IMR-90 (cell line): ENCODE measurements around the gene GAREM1. TPM values are rescaled to one million over a fixed set of nuclear protein-coding genes. Genes with fewer than 3 reads are reported as not detected.

ENCODE experiments used
- ATAC-seq: fragments of 200-7000 bp; cut with Tn5 transposase; 2 replicates; pipeline ENCODE4 v1.9.1; 2020; ENCODE audit warnings: low read depth, mild to moderate bottlenecking, moderate library complexity
- BruUV-seq: library from RNA; stranded (reverse); fragments of 400-500 nt; replicated peaks from 2 replicates; lab custom pipeline; 2021; lab: Mats Ljungman, UMichigan
- CTCF ChIA-PET: fragments of 300-600 bp; formaldehyde crosslinking; extraction: SDS; loops from one replicate; lab custom pipeline; 2021; ENCODE audit warnings: antibody characterized with exemption; lab: Yijun Ruan, JAX
- POLR2A ChIA-PET: fragments of 300-600 bp; sonication (Branson Sonifier 250); formaldehyde crosslinking; loops from one replicate; lab custom pipeline; 2022; ENCODE audit warnings: antibody characterized with exemption; ENCODE audit not compliant: unreplicated experiment; lab: Charles Lee
- DNase-seq: peaks from one replicate; pipeline ENCODE4 v3.0.0; 2013
- H2AFZ ChIP-seq: replicated peaks from 2 replicates; pipeline ENCODE3; 2013; ENCODE audit warnings: low read length, mild to moderate bottlenecking; ENCODE audit not compliant: poor library complexity
- H2AK5ac ChIP-seq: 2 replicates; pipeline ENCODE4 v1.6.1; 2013; ENCODE audit warnings: low read depth, low read length, inconsistent platforms
- H2AK9ac ChIP-seq: replicated peaks from 2 replicates; pipeline ENCODE3; 2013; ENCODE audit warnings: mild to moderate bottlenecking, low read depth, low read length, moderate library complexity; ENCODE audit not compliant: poor library complexity
- H2BK120ac ChIP-seq: 2 replicates; pipeline ENCODE4 v1.6.1; 2013; ENCODE audit warnings: low read depth, low read length, inconsistent platforms
- H2BK15ac ChIP-seq: 3 replicates; pipeline ENCODE4 v1.6.1; 2013; ENCODE audit warnings: low read depth, low read length, inconsistent platforms
- H2BK20ac ChIP-seq: 2 replicates; pipeline ENCODE4 v1.6.1; 2013; ENCODE audit warnings: low read depth, mild to moderate bottlenecking, inconsistent platforms, low read length, moderate library complexity
- H2BK5ac ChIP-seq: 2 replicates; pipeline ENCODE4 v1.6.1; 2013; ENCODE audit warnings: mild to moderate bottlenecking, low read depth, low read length, inconsistent platforms; ENCODE audit not compliant: poor library complexity, severe bottlenecking
- H3K14ac ChIP-seq: replicated peaks from 2 replicates; pipeline ENCODE4 v1.6.1; 2013; ENCODE audit warnings: low read depth, low read length, inconsistent platforms
- H3K18ac ChIP-seq: 2 replicates; pipeline ENCODE4 v1.6.1; 2013; ENCODE audit warnings: low read depth, low read length, control low read depth
- H3K23ac ChIP-seq: 2 replicates; pipeline ENCODE4 v1.6.1; 2013; ENCODE audit warnings: low read depth, low read length, inconsistent platforms
- H3K27ac ChIP-seq: 2 replicates; pipeline ENCODE4 v1.5.1; 2013; ENCODE audit warnings: mild to moderate bottlenecking, control low read depth, low read length; ENCODE audit not compliant: insufficient read depth
- H3K27me3 ChIP-seq: 2 replicates; pipeline ENCODE4 v1.6.1; 2013; ENCODE audit warnings: low read length; ENCODE audit not compliant: control insufficient read depth, insufficient read depth
- H3K36me3 ChIP-seq: 2 replicates; pipeline ENCODE4 v1.6.1; 2013; ENCODE audit warnings: low read length, mixed read lengths; ENCODE audit not compliant: control insufficient read depth, insufficient read depth
- H3K4ac ChIP-seq: 2 replicates; pipeline ENCODE4 v1.6.1; 2013; ENCODE audit warnings: low read depth, low read length, inconsistent platforms
- H3K4me1 ChIP-seq: 2 replicates; pipeline ENCODE4 v1.6.1; 2013; ENCODE audit warnings: low read length, mixed read lengths; ENCODE audit not compliant: control insufficient read depth, insufficient read depth
- H3K4me2 ChIP-seq: 2 replicates; pipeline ENCODE4 v1.6.1; 2013; ENCODE audit warnings: low read depth, mild to moderate bottlenecking, control low read depth, low read length, moderate library complexity
- H3K4me3 ChIP-seq: 2 replicates; pipeline ENCODE4 v1.5.1; 2013; ENCODE audit warnings: low read depth, mild to moderate bottlenecking, control low read depth, low read length, moderate library complexity; ENCODE audit not compliant: insufficient read depth
- H3K56ac ChIP-seq: 2 replicates; pipeline ENCODE4 v1.6.1; 2013; ENCODE audit warnings: low read length, inconsistent platforms; ENCODE audit not compliant: insufficient read depth; ENCODE audit errors: extremely low read depth
- H3K79me1 ChIP-seq, 2 experiments: 2 replicates each; pipeline ENCODE4 v1.6.1; 2013; ENCODE audit warnings: low read length in 2 of 2, inconsistent platforms in 1 of 2, low read depth in 1 of 2
- H3K9ac ChIP-seq: 2 replicates; pipeline ENCODE4 v1.6.1; 2013; ENCODE audit warnings: low read depth, low read length, control low read depth
- H3K9me1 ChIP-seq: 2 replicates; pipeline ENCODE4 v1.6.1; 2013; ENCODE audit warnings: low read length, inconsistent platforms; ENCODE audit not compliant: insufficient read depth
- H3K9me3 ChIP-seq: 2 replicates; pipeline ENCODE4 v1.6.1; 2013; ENCODE audit warnings: low read length; ENCODE audit not compliant: control insufficient read depth, insufficient read depth
- H4K20me1 ChIP-seq: 2 replicates; pipeline ENCODE4 v1.6.1; 2013; ENCODE audit warnings: low read length, inconsistent platforms; ENCODE audit not compliant: insufficient read depth
- H4K5ac ChIP-seq: 2 replicates; pipeline ENCODE4 v1.6.1; 2013; ENCODE audit warnings: mild to moderate bottlenecking, low read depth, low read length, control low read depth
- H4K8ac ChIP-seq, 2 experiments: 2 replicates each; pipeline ENCODE4 v1.6.1; 2013; ENCODE audit warnings: low read depth in 2 of 2, low read length in 2 of 2, control low read depth in 1 of 2, inconsistent platforms in 1 of 2
- H4K91ac ChIP-seq: 2 replicates; pipeline ENCODE4 v1.6.1; 2013; ENCODE audit warnings: low read depth, low read length, inconsistent platforms; ENCODE audit not compliant: insufficient read depth
- BHLHE40 ChIP-seq: fragments of 150-350 bp; IDR thresholded peaks from 2 replicates; pipeline ENCODE4 v1.6.1; 2016; ENCODE audit warnings: mild to moderate bottlenecking, low read depth, low read length
- CEBPB ChIP-seq: IDR thresholded peaks from 2 replicates; pipeline ENCODE4 v1.6.1; 2012; ENCODE audit warnings: low read depth, low read length, improper control_type of control experiment
- CHD1 ChIP-seq: IDR thresholded peaks from 2 replicates; pipeline ENCODE4 v1.6.1; 2012; ENCODE audit warnings: low read depth, low read length, improper control_type of control experiment
- CTCF ChIP-seq: conservative IDR thresholded peaks from 2 replicates; pipeline ENCODE4 v1.5.1; 2012; ENCODE audit warnings: mild to moderate bottlenecking, low read depth, low read length, improper control_type of control experiment
- ELK1 ChIP-seq: fragments of 150-350 bp; IDR thresholded peaks from 2 replicates; pipeline ENCODE4 v1.6.1; 2016; ENCODE audit warnings: low read depth, mild to moderate bottlenecking, low read length, moderate library complexity, borderline replicate concordance
- FOS ChIP-seq: fragments of 150-350 bp; IDR thresholded peaks from 2 replicates; pipeline ENCODE4 v1.6.1; 2016; ENCODE audit warnings: low read depth, low read length
- MAFK ChIP-seq: IDR thresholded peaks from 2 replicates; pipeline ENCODE4 v1.6.1; 2012; ENCODE audit warnings: low read depth, low read length, improper control_type of control experiment
- MAZ ChIP-seq: IDR thresholded peaks from 2 replicates; pipeline ENCODE4 v1.6.1; 2012; ENCODE audit warnings: low read depth, mild to moderate bottlenecking, low read length, improper control_type of control experiment, moderate library complexity, borderline replicate concordance
- MXI1 ChIP-seq: IDR thresholded peaks from 2 replicates; pipeline ENCODE4 v1.6.1; 2012; ENCODE audit warnings: low read depth, mild to moderate bottlenecking, low read length, moderate library complexity, borderline replicate concordance
- NFE2L2 ChIP-seq: fragments of 150-350 bp; IDR thresholded peaks from 2 replicates; pipeline ENCODE4 v1.6.1; 2016; ENCODE audit warnings: low read depth, mild to moderate bottlenecking, low read length
- POLR2A ChIP-seq: IDR thresholded peaks from 2 replicates; pipeline ENCODE4 v1.6.1; 2012; ENCODE audit warnings: mild to moderate bottlenecking, low read depth, low read length
- RAD21 ChIP-seq: IDR thresholded peaks from 2 replicates; pipeline ENCODE4 v1.6.1; 2012; ENCODE audit warnings: low read length, improper control_type of control experiment
- RCOR1 ChIP-seq: IDR thresholded peaks from 2 replicates; pipeline ENCODE4 v1.6.1; 2012; ENCODE audit warnings: mild to moderate bottlenecking, low read length, improper control_type of control experiment; ENCODE audit not compliant: insufficient replicate concordance
- RFX5 ChIP-seq: IDR thresholded peaks from 2 replicates; pipeline ENCODE4 v1.8.0; 2012; ENCODE audit warnings: low read depth, mild to moderate bottlenecking, low read length, moderate library complexity
- SMC3 ChIP-seq: fragments of 150-350 bp; IDR thresholded peaks from 2 replicates; pipeline ENCODE4 v1.6.1; 2016; ENCODE audit warnings: low read depth, mild to moderate bottlenecking, antibody characterized with exemption, low read length, moderate library complexity
- USF2 ChIP-seq: fragments of 150-350 bp; IDR thresholded peaks from 2 replicates; pipeline ENCODE4 v1.6.1; 2017; ENCODE audit warnings: mild to moderate bottlenecking, antibody characterized with exemption, low read length, low read depth
- WGBS, 2 experiments: methylation state at CpG; one replicate each; pipeline versions ENCODE4 v1.1.5 to v1.1.7; 2013; ENCODE audit warnings: missing lambda C conversion rate in 2 of 2; ENCODE audit not compliant: insufficient read length in 1 of 2; ENCODE audit errors: extremely low coverage in 2 of 2; 5-methylcytosine and 5-hydroxymethylcytosine counted together
- dilution Hi-C: fragments of 300-500 bp; cut with HindIII; formaldehyde crosslinking; loops from one replicate; pipeline ENCODE4 v1.14.3; 2018; ENCODE audit warnings: low sequenced_read_pairs; ENCODE audit not compliant: unreplicated experiment
- in situ Hi-C: fragments of 300-500 bp; cut with MboI; formaldehyde crosslinking; loops from 3 replicates; pipeline ENCODE4 v1.14.3; 2019; ENCODE audit warnings: low sequenced_read_pairs, inconsistent platforms, mixed read lengths
- intact Hi-C: fragments of 100-400 bp; cut with micrococcal nuclease; formaldehyde crosslinking; loops from 2 replicates; pipeline ENCODE4 v1.10.0; 2022
- polyA plus RNA-seq, 3 experiments: library from polyadenylated mRNA; depleted of rRNA; stranded (reverse); fragments of >200 nt; gene quantifications; 2 replicates each; pipeline ENCODE4 v1.2.3, GENCODE V29; 2012; ENCODE audit warnings: low replicate concordance in 1 of 3
- total RNA-seq: library from RNA; depleted of rRNA; stranded (reverse); fragments of >200 nt; gene quantifications from 2 replicates; pipeline ENCODE4 v1.2.3, GENCODE V29; 2012

The GAREM1 gene
- total and polyA plus RNA-seq, 2 of the 4 experiments (the other 2 are of a cell fraction): 1.4 to 2.3 TPM

GRCh38 chr18:32389858-32390257 is 80.8 kb downstream of the GAREM1 start:
- Histone ChIP-seq H2AK5ac (no peak overlapping the region), H3K56ac (no peak overlapping the region), H4K20me1 (no peaks in the 10 kb centered on the region), H3K79me1 (no peaks in the 10 kb centered on the region), H3K9me1 (no peaks in the 10 kb centered on the region), H2BK120ac (no peak overlapping the region), H3K14ac (no peak overlapping the region), H2BK20ac (no peak overlapping the region), H3K4me3 (no peak overlapping the region), H2AFZ (no peak overlapping the region), H3K4me2 (no peak overlapping the region), H3K18ac (no peak overlapping the region), H2BK5ac (no peak overlapping the region), H3K27ac (no peak overlapping the region), H3K4ac (no peak overlapping the region), H3K27me3 (no peaks in the 10 kb centered on the region), H3K4me1 (no peaks in the 10 kb centered on the region), H3K9ac (no peak overlapping the region), H4K5ac (no peak overlapping the region), H4K8ac (no peak overlapping the region), H4K91ac (no peak overlapping the region), H2AK9ac (no peak overlapping the region), H2BK15ac (no peak overlapping the region), H3K23ac (no peak overlapping the region), H3K9me3 (no peaks in the 10 kb centered on the region), H3K36me3 (no peaks in the 10 kb centered on the region)
- WGBS, 2 experiments: 80% methylated on average over 1 of the region's 4 CpGs; no CpG with 5 or more reads in 1 of the 2 experiments
- BruUV-seq: no TSS peak
- intact Hi-C loops: loop anchor here (5.0 to 10.0 kb wide), 2 partner anchors 37 to 295 kb away; partner anchors contain the start of gene RNF138
- TF ChIP-seq RCOR1: no peak
- no peak for TF ChIP-seq MXI1
- no peak for TF ChIP-seq NFE2L2
- no peak for TF ChIP-seq ELK1
- no peak for TF ChIP-seq USF2
- no peak for TF ChIP-seq CTCF
- TF ChIP-seq SMC3: no peak
- TF ChIP-seq MAFK: no peak
- TF ChIP-seq RAD21: no peak
- no peak for TF ChIP-seq CEBPB
- no peak for TF ChIP-seq POLR2A
- no peak for TF ChIP-seq RFX5
- no peak for TF ChIP-seq MAZ
- no peak for TF ChIP-seq FOS
- no peak for TF ChIP-seq BHLHE40
- TF ChIP-seq CHD1: no peak
- no peak for ATAC-seq
- no peak for DNase-seq
- ChIA-PET POLR2A (no interaction called here), CTCF (interaction anchor here (1.1 kb wide), 1 partner anchor 16 kb away, joined by 3 read pairs; no protein-coding TSS in a partner anchor)
- dilution Hi-C loops: no loop called here
- in situ Hi-C loops: no loop called here
